AG04449 (cell line): ENCODE data around the gene WWTR1.
A peak's percentile ranks its signal among the peaks of the same experiment; 100 is the strongest.

ENCODE experiments used
- CTCF ChIA-PET: fragments of 350-600 bp; formaldehyde crosslinking; extraction: SDS; loops from one replicate; lab custom pipeline; 2021; ENCODE audit warnings: antibody characterized with exemption; lab: Yijun Ruan, JAX
- POLR2A ChIA-PET: fragments of 400-600, 350-600 bp; formaldehyde crosslinking; extraction: SDS; loops from one replicate; lab custom pipeline; 2020; ENCODE audit warnings: antibody characterized with exemption, inconsistent platforms; lab: Yijun Ruan, JAX
- DNase-seq: peaks from one replicate; pipeline ENCODE4 v3.0.0-alpha.2; 2010; ENCODE audit warnings: low read depth, low spot score
- H3K4me3 ChIP-seq: 2 replicates; pipeline ENCODE4 v1.5.1; 2011; ENCODE audit warnings: low read depth, mild to moderate bottlenecking, control low read depth, low read length
- TF ChIP-seq, protein P1 (sequence below): IDR thresholded peaks from one replicate; pipeline ENCODE4 v1.5.1; 2011; ENCODE audit warnings: mild to moderate bottlenecking, moderate library complexity, low read length, control low read depth, inconsistent platforms; ENCODE audit not compliant: insufficient read depth; ENCODE audit errors: missing control alignments

The WWTR1 gene

DNA sequence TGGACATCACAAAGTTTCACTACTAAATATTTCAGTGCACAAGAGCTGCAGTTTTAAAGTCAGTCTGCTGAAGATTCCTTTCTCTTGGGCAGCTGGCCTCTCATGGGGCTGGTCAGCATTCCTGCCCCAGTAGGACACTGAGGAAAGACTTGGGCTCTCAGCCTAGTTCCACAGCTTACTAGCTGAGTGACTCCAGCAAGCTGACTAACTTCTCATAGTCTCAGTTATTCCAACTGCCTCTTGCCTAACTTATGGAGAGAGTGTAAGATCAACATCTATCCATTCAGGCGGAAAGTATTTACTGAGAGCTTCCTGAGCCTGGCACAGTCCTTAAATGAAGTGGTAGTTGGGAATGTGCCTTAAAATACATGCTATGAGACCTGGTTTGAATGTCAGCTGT lies 156.3 kb downstream of the WWTR1 start:
- ChIA-PET CTCF (interaction anchor here (0.7 to 4.0 kb wide), 13 partner anchors 7 to 381 kb away, joined by 3 to 26 read pairs (median 5); partner anchors contain the start of gene WWTR1), POLR2A (interaction anchor here (1.0 kb wide), 1 partner anchor 306 kb away, joined by 3 read pairs; no protein-coding TSS in a partner anchor)
- peak; percentile 89 for DNase-seq
- TF ChIP-seq, protein P1, sequence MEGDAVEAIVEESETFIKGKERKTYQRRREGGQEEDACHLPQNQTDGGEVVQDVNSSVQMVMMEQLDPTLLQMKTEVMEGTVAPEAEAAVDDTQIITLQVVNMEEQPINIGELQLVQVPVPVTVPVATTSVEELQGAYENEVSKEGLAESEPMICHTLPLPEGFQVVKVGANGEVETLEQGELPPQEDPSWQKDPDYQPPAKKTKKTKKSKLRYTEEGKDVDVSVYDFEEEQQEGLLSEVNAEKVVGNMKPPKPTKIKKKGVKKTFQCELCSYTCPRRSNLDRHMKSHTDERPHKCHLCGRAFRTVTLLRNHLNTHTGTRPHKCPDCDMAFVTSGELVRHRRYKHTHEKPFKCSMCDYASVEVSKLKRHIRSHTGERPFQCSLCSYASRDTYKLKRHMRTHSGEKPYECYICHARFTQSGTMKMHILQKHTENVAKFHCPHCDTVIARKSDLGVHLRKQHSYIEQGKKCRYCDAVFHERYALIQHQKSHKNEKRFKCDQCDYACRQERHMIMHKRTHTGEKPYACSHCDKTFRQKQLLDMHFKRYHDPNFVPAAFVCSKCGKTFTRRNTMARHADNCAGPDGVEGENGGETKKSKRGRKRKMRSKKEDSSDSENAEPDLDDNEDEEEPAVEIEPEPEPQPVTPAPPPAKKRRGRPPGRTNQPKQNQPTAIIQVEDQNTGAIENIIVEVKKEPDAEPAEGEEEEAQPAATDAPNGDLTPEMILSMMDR: no peak
- no peak overlapping the region for H3K4me3 ChIP-seq

GRCh38 chr3:149497966-149498670 lies 159.7 kb downstream of the WWTR1 start:
- TF ChIP-seq, protein P1: no peak
- no peak for DNase-seq
- H3K4me3 ChIP-seq: no peak overlapping the region
- POLR2A ChIA-PET: no interaction called here
- CTCF ChIA-PET: interaction anchor here (1.0 to 3.9 kb wide), 8 partner anchors 8 to 378 kb away, joined by 3 to 16 read pairs (median 4); no protein-coding TSS in a partner anchor

DNA sequence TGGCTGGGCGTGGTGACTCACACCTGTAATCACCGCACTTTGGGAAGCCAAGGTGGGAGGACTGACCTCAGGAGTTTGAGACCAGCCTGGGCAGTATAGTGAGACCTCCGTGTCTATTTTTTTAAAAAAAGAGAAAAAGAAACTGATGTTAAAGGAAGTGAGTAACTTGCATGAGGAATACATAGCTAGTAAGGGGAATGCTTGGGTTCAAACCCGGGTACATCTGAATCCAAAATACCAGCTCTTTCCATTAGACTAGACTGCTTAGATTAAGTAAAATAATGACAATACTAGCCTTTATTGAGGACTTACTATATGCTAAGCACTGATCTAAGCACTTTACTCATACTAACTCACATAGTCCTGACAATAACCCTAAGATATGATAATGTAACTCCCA lies 160.9 kb downstream of the WWTR1 start:
- ChIA-PET POLR2A (no interaction called here), CTCF (interaction anchor here (0.9 to 3.9 kb wide), 7 partner anchors 9 to 311 kb away, joined by 3 to 16 read pairs (median 3); no protein-coding TSS in a partner anchor)
- TF ChIP-seq, protein P1: no peak
- no peak for DNase-seq
- H3K4me3 ChIP-seq: no peak overlapping the region

DNA sequence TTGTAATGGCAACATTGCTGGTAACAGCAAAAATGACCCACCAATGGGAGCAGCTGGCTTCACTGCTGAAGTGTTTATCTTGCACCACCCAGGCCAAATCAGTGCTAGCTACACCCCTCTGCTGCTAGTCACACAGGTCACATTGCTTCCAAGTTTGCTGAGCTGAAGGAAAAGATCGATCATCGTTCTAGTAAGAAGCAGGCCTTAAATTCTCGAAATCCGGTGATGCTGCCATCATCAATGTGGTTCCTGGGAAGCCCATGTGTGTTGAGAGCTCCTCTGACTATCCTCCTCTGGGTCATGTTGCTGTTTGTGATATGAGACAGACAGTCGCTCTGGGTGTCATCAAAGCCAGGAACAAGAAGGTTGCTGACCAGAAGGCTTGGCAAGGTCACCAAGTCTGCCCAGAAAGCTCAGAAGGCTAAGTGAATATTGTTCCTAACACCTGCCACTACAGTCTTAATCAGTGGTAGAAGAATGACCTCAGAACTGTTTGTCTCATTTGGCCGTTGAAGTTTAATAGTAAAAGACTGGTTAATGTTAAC lies 162.2 kb downstream of the WWTR1 start:
- CTCF ChIA-PET: interaction anchor here (0.8 to 4.4 kb wide), 22 partner anchors 8 to 319 kb away, joined by 3 to 42 read pairs (median 4); partner anchors contain the start of genes COMMD2 and TM4SF4

GRCh38 chr3:149494759-149495580 lies 162.9 kb downstream of the WWTR1 start:
- TF ChIP-seq, protein P1: no peak
- ChIA-PET CTCF (interaction anchor here (0.7 to 4.4 kb wide), 29 partner anchors 8 to 320 kb away, joined by 3 to 42 read pairs (median 5); partner anchors contain the start of genes ANKUB1, COMMD2 and TM4SF4), POLR2A (no interaction called here)
- H3K4me3 ChIP-seq: no peak overlapping the region
- DNase-seq: peak; percentile 47

More for the DNA sequence above, 162.2 kb downstream of the WWTR1 start:
- DNase-seq: no peak
- TF ChIP-seq, protein P1: no peak
- POLR2A ChIA-PET: no interaction called here
- no peak overlapping the region for H3K4me3 ChIP-seq
